HG03565 (cell line): ENCODE results near the gene MADCAM1.

Experiments
- ATAC-seq: cut with Tn5 transposase; IDR thresholded peaks from one replicate; pipeline ENCODE4 v1.9.1; 2021; ENCODE audit warnings: mild to moderate bottlenecking, moderate library complexity; ENCODE audit not compliant: unreplicated experiment

MADCAM1 gene

GRCh38 chr19:531009-531752, 34.9 kb downstream of the MADCAM1 start:
- peak; percentile 63 for ATAC-seq

- no peak for ATAC-seq
Measured at GRCh38 chr19:531753-532560, 35.7 kb downstream of the MADCAM1 start, which contains the start of gene CDC34. Gene CDC34, plus strand, starts transcription at chr19:531760. Its CDS starts 172 bp downstream, at chr19:531932.

- no peak for ATAC-seq
Measured at GRCh38 chr19:532561-533363, 36.5 kb downstream of the MADCAM1 start.

- no peak for ATAC-seq
Measured at GRCh38 chr19:533364-534058, 37.2 kb downstream of the MADCAM1 start.

GRCh38 chr19:534088-534487, 37.8 kb downstream of the MADCAM1 start:
- no peak for ATAC-seq

GRCh38 chr19:535017-535835, 38.9 kb downstream of the MADCAM1 start:
- ATAC-seq = no peak

- no peak for ATAC-seq
Measured at GRCh38 chr19:536031-536880, 40.0 kb downstream of the MADCAM1 start.

DNA sequence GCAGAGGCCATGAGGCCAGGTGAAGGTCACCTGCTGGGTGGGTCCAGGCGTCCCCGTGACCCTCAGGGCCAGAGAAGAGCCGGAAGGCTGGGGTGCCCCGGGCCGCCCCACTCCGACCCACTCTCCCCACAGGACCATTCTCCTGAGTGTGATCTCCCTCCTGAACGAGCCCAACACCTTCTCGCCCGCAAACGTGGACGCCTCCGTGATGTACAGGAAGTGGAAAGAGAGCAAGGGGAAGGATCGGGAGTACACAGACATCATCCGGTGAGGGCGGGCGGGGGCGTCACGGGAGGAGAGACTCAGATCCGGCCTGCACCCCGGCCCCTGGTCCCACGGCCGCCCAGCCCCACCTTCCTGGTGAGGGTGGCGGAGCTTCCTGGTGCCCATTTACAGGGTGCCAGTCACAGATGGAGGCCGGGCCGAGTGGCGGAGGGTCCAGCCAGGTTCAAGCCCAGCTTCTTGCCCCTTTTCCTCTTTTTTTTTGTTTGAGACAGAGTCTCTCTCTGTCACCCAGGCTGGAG, 40.7 kb downstream of the MADCAM1 start:
- ATAC-seq = no peak

GRCh38 chr19:538641-539428, 42.5 kb downstream of the MADCAM1 start:
- no peak for ATAC-seq

DNA sequence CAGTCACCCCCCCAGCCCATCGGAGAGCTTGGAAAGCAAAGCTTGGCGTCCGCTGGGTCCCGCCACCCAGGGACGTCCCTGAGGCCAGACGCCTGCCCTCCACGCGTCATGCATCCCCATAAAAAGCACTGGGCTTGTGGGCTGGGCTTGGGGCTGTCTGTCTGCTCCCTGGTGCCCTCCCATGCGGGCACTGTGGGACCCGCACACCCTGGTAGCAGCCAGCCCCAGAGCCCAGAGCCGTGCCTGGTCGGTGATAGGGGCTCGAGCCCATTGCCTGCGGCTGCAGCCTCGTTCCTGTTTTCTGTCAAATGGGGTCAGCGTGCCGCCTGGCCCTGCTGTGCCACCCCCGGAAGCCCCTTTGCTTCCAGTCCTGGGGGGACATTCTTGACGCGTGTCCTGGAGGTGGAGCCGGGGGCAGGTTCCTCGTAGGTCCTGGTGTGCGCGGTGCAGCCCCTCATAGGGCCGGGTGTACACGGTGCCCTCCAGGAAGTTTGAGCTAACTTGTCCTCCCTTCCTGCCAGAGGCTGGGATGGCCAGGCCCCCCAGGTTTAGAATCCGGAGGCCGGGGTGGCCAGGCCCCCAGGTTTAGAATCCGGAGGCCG, 43.2 kb downstream of the MADCAM1 start:
- ATAC-seq = no peak

GRCh38 chr19:540867-541637, 44.8 kb downstream of the MADCAM1 start:
- no peak for ATAC-seq

DNA sequence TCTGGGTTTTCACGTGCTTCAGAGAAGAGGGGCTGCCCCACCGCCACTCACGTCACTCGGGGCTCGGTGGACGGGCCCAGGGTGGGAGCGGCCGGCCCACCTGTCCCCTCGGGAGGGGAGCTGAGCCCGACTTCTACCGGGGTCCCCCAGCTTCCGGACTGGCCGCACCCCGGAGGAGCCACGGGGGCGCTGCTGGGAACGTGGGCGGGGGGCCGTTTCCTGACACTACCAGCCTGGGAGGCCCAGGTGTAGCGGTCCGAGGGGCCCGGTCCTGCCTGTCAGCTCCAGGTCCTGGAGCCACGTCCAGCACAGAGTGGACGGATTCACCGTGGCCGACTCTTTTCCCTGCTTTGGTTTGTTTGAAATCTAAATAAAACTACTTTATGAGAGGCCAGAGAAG, 45.4 kb downstream of the MADCAM1 start:
- ATAC-seq = no peak

DNA sequence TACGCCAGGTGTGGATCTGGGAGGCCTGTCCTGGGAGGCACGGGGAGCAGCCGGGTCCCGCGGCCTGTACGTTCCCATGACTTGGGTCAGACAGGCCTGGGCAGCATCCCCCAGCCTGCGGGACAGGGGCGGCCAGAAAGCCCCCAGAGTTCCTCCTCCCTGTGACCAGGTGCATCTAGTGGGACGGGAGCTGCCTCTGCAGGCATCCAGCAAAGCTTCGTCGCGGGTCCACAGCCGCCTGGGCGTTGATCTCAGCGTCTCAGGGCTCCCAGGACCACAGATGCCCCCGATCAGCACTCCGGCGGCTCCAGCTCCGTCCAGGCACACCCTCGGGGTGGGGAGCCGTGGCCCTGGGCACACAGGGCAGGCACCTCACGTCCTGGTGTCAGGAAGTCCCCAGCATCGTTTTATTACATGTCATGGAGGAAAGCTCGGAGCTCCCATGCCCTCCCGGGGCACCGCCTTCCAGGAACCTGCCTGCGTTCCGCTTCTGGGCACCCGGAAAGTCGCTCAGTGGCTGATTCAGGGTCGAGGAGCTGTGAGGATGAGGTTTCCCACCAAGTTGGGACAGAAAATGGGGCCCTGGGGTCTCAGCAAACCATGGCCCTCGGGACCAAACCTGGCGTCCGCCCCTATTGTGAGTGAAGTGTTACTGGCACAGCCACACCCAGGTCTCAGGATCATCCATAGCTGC, 46.0 kb downstream of the MADCAM1 start:
- ATAC-seq = no peak

DNA sequence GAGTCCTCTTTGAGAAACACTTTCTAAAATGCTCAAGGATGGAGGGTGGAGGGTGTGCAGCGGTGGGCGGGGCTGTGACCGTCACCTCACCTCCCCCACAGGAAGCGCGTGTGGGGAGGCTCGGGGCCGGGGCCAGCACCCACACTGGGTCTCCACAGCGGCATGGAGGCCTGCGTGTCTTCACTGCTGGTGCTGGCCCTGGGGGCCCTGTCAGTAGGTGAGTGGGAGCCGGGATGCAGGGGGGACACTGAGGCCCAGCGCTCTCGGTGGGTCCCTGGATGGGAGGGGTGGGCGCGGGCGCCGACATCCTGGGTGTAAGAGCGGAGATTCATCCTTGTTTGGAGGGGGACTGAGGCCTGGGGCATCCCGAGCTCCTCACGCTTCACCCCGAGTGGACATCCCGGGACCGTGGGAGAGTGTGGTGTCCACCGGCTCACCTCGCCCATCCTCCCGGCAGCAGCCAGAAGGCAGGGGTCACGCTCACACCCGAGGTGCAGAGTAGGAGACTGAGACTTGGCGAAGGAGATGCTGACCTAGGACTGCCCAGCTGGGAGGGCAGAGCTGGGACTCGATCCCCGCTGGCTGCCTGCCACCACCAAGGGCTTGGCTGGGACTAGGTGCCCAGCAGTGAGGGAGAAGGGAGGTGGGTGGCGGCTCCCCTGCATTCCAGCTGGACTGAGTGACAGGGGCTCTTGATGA, 47.8 kb downstream of the MADCAM1 start, which contains the start of gene GZMM:
Gene GZMM, plus strand, starts transcription at position 144 of the 699 bp plus-strand sequence. Its CDS starts 19 bp downstream, at position 163.
- ATAC-seq = no peak

- no peak for ATAC-seq
Measured at GRCh38 chr19:547117-547516, 50.8 kb downstream of the MADCAM1 start.
